SK-N-SH treated with all-trans-retinoic acid at 6 μM for 48 hours (cell line): ENCODE measurements around the gene XPO6.

ENCODE experiments used
- ATAC-seq: fragments of 200-7000 bp; cut with Tn5 transposase; 3 replicates; pipeline ENCODE4 v1.9.1; 2020; ENCODE audit warnings: mild to moderate bottlenecking, moderate library complexity
- ARNTL ChIP-seq: fragments of 450-650 bp; formaldehyde crosslinking; IDR thresholded peaks from 2 replicates; pipeline ENCODE4 v1.5.0; 2020; ENCODE audit warnings: low read depth, mild to moderate bottlenecking, moderate library complexity, borderline replicate concordance
- BACH2 ChIP-seq: fragments of 250-450 bp; sonication (Bioruptor Pico); IDR thresholded peaks from 2 replicates; pipeline ENCODE4 v1.9.0; 2021; ENCODE audit warnings: mild to moderate bottlenecking, borderline replicate concordance
- CSDC2 ChIP-seq: fragments of 250-450 bp; sonication (Bioruptor Pico); IDR thresholded peaks from 2 replicates; pipeline ENCODE4 v1.5.0; 2020; ENCODE audit warnings: mild to moderate bottlenecking, moderate library complexity
- ESRRG ChIP-seq: fragments of 250-450 bp; sonication (Bioruptor Pico); IDR thresholded peaks from 2 replicates; pipeline ENCODE4 v1.6.1; 2021; ENCODE audit warnings: mild to moderate bottlenecking
- GLIS3 ChIP-seq: fragments of 250-450 bp; sonication (Bioruptor Pico); IDR thresholded peaks from 2 replicates; pipeline ENCODE4 v1.5.0; 2020; ENCODE audit warnings: mild to moderate bottlenecking, moderate library complexity
- PPARA ChIP-seq: fragments of 250-450 bp; sonication (Bioruptor Pico); IDR thresholded peaks from 2 replicates; pipeline ENCODE4 v1.5.0; 2020; ENCODE audit warnings: mild to moderate bottlenecking, borderline replicate concordance
- RARB ChIP-seq: fragments of 250-450 bp; sonication (Bioruptor Pico); IDR thresholded peaks from 2 replicates; pipeline ENCODE4 v1.8.0; 2021; ENCODE audit warnings: mild to moderate bottlenecking, moderate library complexity
- SNAI2 ChIP-seq: fragments of 250-450 bp; sonication (Bioruptor Pico); IDR thresholded peaks from 2 replicates; pipeline ENCODE4 v1.5.0; 2020; ENCODE audit warnings: mild to moderate bottlenecking, moderate library complexity
- ZC3H10 ChIP-seq: fragments of 250-450 bp; sonication (Bioruptor Pico); IDR thresholded peaks from 2 replicates; pipeline ENCODE4 v1.5.1; 2021; ENCODE audit warnings: mild to moderate bottlenecking, moderate library complexity
- ZFP30 ChIP-seq: fragments of 450-650 bp; formaldehyde crosslinking; IDR thresholded peaks from 2 replicates; pipeline ENCODE4 v1.5.0; 2022; ENCODE audit warnings: mild to moderate bottlenecking, moderate library complexity
- ZNF70 ChIP-seq: fragments of 450-650 bp; formaldehyde crosslinking; IDR thresholded peaks from 2 replicates; pipeline ENCODE4 v1.5.0; 2020; ENCODE audit warnings: mild to moderate bottlenecking, moderate library complexity
- ZNF8 ChIP-seq: fragments of 450-650 bp; formaldehyde crosslinking; IDR thresholded peaks from 2 replicates; pipeline ENCODE4 v1.5.0; 2020; ENCODE audit warnings: mild to moderate bottlenecking, moderate library complexity
- TF ChIP-seq, protein P1 (sequence below): fragments of 250-450 bp; sonication (Bioruptor Pico); IDR thresholded peaks from 2 replicates; pipeline ENCODE4 v1.5.0; 2020; ENCODE audit warnings: mild to moderate bottlenecking, moderate library complexity
- TF ChIP-seq, protein P2 (sequence below): fragments of 250-450 bp; sonication (Bioruptor Pico); IDR thresholded peaks from 2 replicates; pipeline ENCODE4 v1.8.0; 2021; ENCODE audit warnings: low read depth, mild to moderate bottlenecking, moderate library complexity, borderline replicate concordance
- TF ChIP-seq, protein P3 (sequence below): fragments of 250-450 bp; sonication (Bioruptor Pico); IDR thresholded peaks from 2 replicates; pipeline ENCODE4 v1.5.1; 2021; ENCODE audit warnings: mild to moderate bottlenecking, moderate library complexity
- TF ChIP-seq, protein P4 (sequence below): fragments of 250-450 bp; sonication (Bioruptor Pico); IDR thresholded peaks from 2 replicates; pipeline ENCODE4 v1.5.1; 2020; ENCODE audit warnings: low read depth, mild to moderate bottlenecking, moderate library complexity
- TF ChIP-seq, protein P5 (sequence below): fragments of 250-450 bp; sonication (Bioruptor Pico); IDR thresholded peaks from 2 replicates; pipeline ENCODE4 v1.8.0; 2020; ENCODE audit warnings: mild to moderate bottlenecking, moderate library complexity, borderline replicate concordance

XPO6 gene

GRCh38 chr16:28126684-28127620, 84.8 kb downstream of the XPO6 start (continued):
- TF ChIP-seq ZNF8 (no peak), ZFP30 (CRISPR knock-in tag) (no peak), ESRRG (no peak), ARNTL (CRISPR knock-in tag) (no peak), SNAI2 (CRISPR knock-in tag) (no peak)
- TF ChIP-seq, all 23 proteins: peak for 0

GRCh38 chr16:28125592-28125991, 86.2 kb downstream of the XPO6 start:
- TF ChIP-seq CSDC2 (CRISPR knock-in tag) (no peak), ZNF8 (no peak), BACH2 (CRISPR knock-in tag) (no peak)
- TF ChIP-seq, protein P1, sequence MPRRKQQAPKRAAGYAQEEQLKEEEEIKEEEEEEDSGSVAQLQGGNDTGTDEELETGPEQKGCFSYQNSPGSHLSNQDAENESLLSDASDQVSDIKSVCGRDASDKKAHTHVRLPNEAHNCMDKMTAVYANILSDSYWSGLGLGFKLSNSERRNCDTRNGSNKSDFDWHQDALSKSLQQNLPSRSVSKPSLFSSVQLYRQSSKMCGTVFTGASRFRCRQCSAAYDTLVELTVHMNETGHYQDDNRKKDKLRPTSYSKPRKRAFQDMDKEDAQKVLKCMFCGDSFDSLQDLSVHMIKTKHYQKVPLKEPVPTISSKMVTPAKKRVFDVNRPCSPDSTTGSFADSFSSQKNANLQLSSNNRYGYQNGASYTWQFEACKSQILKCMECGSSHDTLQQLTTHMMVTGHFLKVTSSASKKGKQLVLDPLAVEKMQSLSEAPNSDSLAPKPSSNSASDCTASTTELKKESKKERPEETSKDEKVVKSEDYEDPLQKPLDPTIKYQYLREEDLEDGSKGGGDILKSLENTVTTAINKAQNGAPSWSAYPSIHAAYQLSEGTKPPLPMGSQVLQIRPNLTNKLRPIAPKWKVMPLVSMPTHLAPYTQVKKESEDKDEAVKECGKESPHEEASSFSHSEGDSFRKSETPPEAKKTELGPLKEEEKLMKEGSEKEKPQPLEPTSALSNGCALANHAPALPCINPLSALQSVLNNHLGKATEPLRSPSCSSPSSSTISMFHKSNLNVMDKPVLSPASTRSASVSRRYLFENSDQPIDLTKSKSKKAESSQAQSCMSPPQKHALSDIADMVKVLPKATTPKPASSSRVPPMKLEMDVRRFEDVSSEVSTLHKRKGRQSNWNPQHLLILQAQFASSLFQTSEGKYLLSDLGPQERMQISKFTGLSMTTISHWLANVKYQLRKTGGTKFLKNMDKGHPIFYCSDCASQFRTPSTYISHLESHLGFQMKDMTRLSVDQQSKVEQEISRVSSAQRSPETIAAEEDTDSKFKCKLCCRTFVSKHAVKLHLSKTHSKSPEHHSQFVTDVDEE (CRISPR knock-in tag): no peak
- ATAC-seq: no peak

DNA sequence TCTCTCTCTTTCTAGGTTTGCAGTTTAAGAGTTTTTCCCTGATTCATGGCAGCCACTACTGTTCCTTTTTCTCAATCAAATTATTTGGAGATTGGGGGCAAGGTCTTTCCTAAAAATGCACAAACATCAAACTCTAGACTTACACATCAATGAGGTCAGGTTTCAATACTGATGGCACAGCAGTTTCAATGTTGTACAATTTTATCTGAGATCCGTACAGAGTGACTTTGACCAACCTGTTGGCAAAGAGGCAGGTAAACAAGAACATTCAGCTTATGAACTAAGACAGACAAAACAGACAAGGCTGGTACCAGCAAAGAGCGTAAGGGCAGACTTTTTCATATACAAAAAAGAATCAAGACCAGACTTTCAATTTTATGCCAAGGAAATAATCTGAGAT, 90.2 kb downstream of the XPO6 start:
- no peak for TF ChIP-seq PPARA (CRISPR knock-in tag)
- TF ChIP-seq BACH2 (CRISPR knock-in tag): no peak
- no peak for TF ChIP-seq ZNF70 (CRISPR knock-in tag)
- TF ChIP-seq, protein P2, sequence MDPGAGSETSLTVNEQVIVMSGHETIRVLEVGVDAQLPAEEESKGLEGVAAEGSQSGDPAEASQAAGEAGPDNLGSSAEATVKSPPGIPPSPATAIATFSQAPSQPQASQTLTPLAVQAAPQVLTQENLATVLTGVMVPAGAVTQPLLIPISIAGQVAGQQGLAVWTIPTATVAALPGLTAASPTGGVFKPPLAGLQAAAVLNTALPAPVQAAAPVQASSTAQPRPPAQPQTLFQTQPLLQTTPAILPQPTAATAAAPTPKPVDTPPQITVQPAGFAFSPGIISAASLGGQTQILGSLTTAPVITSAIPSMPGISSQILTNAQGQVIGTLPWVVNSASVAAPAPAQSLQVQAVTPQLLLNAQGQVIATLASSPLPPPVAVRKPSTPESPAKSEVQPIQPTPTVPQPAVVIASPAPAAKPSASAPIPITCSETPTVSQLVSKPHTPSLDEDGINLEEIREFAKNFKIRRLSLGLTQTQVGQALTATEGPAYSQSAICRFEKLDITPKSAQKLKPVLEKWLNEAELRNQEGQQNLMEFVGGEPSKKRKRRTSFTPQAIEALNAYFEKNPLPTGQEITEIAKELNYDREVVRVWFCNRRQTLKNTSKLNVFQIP (CRISPR knock-in tag): no peak
- TF ChIP-seq RARB (CRISPR knock-in tag): no peak
- ATAC-seq: no peak

GRCh38 chr16:28120754-28121153, 91.0 kb downstream of the XPO6 start:
- ATAC-seq: no peak
- TF ChIP-seq ZNF8 (no peak), GLIS3 (CRISPR knock-in tag) (no peak), SNAI2 (CRISPR knock-in tag) (no peak), CSDC2 (CRISPR knock-in tag) (no peak), BACH2 (CRISPR knock-in tag) (no peak), ZC3H10 (CRISPR knock-in tag) (no peak)
- TF ChIP-seq, protein P3, sequence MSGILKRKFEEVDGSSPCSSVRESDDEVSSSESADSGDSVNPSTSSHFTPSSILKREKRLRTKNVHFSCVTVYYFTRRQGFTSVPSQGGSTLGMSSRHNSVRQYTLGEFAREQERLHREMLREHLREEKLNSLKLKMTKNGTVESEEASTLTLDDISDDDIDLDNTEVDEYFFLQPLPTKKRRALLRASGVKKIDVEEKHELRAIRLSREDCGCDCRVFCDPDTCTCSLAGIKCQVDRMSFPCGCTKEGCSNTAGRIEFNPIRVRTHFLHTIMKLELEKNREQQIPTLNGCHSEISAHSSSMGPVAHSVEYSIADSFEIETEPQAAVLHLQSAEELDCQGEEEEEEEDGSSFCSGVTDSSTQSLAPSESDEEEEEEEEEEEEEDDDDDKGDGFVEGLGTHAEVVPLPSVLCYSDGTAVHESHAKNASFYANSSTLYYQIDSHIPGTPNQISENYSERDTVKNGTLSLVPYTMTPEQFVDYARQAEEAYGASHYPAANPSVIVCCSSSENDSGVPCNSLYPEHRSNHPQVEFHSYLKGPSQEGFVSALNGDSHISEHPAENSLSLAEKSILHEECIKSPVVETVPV (CRISPR knock-in tag): no peak
- TF ChIP-seq, protein P4, sequence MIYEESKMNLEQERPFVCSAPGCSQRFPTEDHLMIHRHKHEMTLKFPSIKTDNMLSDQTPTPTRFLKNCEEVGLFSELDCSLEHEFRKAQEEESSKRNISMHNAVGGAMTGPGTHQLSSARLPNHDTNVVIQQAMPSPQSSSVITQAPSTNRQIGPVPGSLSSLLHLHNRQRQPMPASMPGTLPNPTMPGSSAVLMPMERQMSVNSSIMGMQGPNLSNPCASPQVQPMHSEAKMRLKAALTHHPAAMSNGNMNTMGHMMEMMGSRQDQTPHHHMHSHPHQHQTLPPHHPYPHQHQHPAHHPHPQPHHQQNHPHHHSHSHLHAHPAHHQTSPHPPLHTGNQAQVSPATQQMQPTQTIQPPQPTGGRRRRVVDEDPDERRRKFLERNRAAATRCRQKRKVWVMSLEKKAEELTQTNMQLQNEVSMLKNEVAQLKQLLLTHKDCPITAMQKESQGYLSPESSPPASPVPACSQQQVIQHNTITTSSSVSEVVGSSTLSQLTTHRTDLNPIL (CRISPR knock-in tag): no peak
- TF ChIP-seq, protein P5, sequence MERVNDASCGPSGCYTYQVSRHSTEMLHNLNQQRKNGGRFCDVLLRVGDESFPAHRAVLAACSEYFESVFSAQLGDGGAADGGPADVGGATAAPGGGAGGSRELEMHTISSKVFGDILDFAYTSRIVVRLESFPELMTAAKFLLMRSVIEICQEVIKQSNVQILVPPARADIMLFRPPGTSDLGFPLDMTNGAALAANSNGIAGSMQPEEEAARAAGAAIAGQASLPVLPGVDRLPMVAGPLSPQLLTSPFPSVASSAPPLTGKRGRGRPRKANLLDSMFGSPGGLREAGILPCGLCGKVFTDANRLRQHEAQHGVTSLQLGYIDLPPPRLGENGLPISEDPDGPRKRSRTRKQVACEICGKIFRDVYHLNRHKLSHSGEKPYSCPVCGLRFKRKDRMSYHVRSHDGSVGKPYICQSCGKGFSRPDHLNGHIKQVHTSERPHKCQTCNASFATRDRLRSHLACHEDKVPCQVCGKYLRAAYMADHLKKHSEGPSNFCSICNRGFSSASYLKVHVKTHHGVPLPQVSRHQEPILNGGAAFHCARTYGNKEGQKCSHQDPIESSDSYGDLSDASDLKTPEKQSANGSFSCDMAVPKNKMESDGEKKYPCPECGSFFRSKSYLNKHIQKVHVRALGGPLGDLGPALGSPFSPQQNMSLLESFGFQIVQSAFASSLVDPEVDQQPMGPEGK: no peak
